Measurements from ENCODE around the gene TEX51.

Gene TEX51

GRCh38 chr2:126855606-126856005 lies 43.1 kb upstream of the TEX51 start:
- H3K4me3 ChIP-seq (ENCODE audit: control insufficient read depth, low read depth, low read length), result no peak overlapping the region
- DNase-seq (ENCODE audit: low read depth), result no peak
- TF ChIP-seq CTCF (conservative IDR thresholded peaks at IDR 0.05; ENCODE audit: control insufficient read depth, insufficient read depth, low read depth, low read length), result no peak

GRCh38 chr2:126856403-126856802 lies 42.3 kb upstream of the TEX51 start:
- no peak overlapping the region for H3K4me3 ChIP-seq (ENCODE audit: control insufficient read depth, low read depth, low read length)
- TF ChIP-seq CTCF (conservative IDR thresholded peaks at IDR 0.05; ENCODE audit: control insufficient read depth, insufficient read depth, low read depth, low read length), result no peak
- DNase-seq (ENCODE audit: low read depth), result no peak

- TF ChIP-seq CTCF (conservative IDR thresholded peaks at IDR 0.05; ENCODE audit: control insufficient read depth, insufficient read depth, low read depth, low read length), result no peak
- no peak for DNase-seq (ENCODE audit: low read depth)
- no peak overlapping the region for H3K4me3 ChIP-seq (ENCODE audit: control insufficient read depth, low read depth, low read length)
Measured at GRCh38 chr2:126857502-126857901, 41.2 kb upstream of the TEX51 start.

GRCh38 chr2:126858013-126858412 lies 40.7 kb upstream of the TEX51 start:
- DNase-seq (ENCODE audit: low read depth), result no peak
- TF ChIP-seq CTCF (conservative IDR thresholded peaks at IDR 0.05; ENCODE audit: control insufficient read depth, insufficient read depth, low read depth, low read length), result no peak
- no peak overlapping the region for H3K4me3 ChIP-seq (ENCODE audit: control insufficient read depth, low read depth, low read length)

GRCh38 chr2:126858436-126858835 lies 40.3 kb upstream of the TEX51 start:
- H3K4me3 ChIP-seq (ENCODE audit: control insufficient read depth, low read depth, low read length), result no peak overlapping the region
- no peak for TF ChIP-seq CTCF (conservative IDR thresholded peaks at IDR 0.05; ENCODE audit: control insufficient read depth, insufficient read depth, low read depth, low read length)
- no peak for DNase-seq (ENCODE audit: low read depth)

GRCh38 chr2:126858991-126859390 lies 39.7 kb upstream of the TEX51 start:
- no peak for TF ChIP-seq CTCF (conservative IDR thresholded peaks at IDR 0.05; ENCODE audit: control insufficient read depth, insufficient read depth, low read depth, low read length)
- DNase-seq (ENCODE audit: low read depth), result no peak
- H3K4me3 ChIP-seq (ENCODE audit: control insufficient read depth, low read depth, low read length), result no peak overlapping the region

- no peak for TF ChIP-seq CTCF (conservative IDR thresholded peaks at IDR 0.05; ENCODE audit: control insufficient read depth, insufficient read depth, low read depth, low read length)
- DNase-seq (ENCODE audit: low read depth), result no peak
Measured at GRCh38 chr2:126859631-126860030, 39.1 kb upstream of the TEX51 start.

More at GRCh38 chr2:126859631-126860030, 39.1 kb upstream of the TEX51 start:
- H3K4me3 ChIP-seq (ENCODE audit: control insufficient read depth, low read depth, low read length), result no peak overlapping the region
